ENCODE measurements around the gene EXOC4.
"Not testable (repeated sequence)": the region's sequence is repeated elsewhere in the genome, so short reads cannot be mapped to it uniquely, and the experiment has no call there.

Gene EXOC4

DNA sequence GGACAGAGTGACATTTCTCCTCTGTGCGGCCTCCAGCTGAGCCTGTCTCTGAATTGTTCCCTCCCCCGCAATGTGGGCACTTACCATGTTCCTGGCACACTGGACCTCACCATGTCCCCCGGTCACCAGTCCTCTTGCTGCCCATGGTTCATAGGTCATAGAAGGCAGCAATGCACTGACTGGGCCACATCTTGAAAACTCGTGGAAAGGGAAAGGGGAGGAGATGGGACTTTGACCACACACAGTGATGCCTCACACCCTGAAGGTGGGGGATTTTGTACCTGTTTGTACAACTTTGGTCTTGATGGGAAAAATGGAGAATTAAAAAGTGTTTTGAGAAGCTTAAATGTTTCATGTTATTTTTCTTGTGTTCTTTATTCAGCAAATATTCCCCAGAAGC lies 812.5 kb downstream of the EXOC4 start:
- no peak for DNase-seq

DNA sequence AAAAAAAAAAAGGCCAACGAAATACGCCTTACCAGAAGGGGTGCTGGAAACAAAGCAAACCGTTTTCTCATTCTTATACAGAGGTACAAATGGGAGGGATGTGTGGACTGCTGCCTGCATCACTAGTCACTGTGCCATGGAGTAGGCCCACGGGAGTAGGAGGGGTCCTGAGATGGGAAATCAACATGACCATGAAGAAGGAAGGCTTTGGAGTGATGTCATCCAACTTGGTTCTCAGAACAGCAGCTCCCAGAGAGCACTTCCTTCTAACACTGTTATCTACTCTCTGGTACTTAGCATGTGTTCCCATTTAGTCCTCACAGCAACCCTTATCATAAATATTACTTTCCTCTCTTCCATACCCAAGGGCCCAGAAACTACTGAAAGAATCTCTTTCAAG lies 814.3 kb downstream of the EXOC4 start:
- no peak for DNase-seq

DNA sequence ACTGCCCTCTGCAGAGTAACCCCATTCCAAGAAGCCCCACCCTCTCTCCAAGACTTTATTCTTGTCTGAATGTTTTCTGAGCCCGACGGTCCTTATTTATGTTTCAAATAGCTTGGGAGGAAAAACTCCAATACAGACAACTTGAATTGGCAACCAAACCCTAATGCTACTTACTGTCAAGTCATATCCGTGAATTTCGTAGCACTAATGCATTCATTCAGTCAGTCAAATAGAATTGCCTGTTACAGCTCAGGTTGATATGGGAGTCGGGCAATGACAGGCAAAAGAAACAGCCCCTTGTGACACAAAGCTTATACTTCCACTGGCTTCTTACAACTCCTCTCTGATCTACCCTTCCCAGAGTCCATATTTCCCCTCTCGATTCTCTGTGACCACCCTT lies 815.8 kb downstream of the EXOC4 start:
- DNase-seq = no peak

DNA sequence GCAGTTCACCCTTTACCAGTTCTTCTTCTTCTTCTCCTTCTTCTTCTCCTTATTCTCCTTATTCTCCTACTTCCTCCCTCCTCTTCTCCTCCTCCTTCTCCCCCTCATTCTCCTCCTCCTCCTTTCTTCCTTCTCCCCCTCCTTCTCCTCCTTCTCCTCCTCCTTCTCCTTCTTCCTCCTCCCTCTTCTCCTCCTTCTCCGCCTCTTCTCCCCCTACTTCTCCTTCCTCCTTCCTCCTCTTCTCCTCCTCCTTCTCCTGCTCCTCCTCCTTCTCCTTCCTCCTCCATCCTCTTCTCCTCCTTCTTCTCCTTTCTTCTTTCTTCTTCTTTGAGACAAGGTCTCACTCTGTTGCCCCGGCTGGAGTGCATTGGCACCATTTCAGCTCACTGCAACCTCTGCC lies 816.3 kb downstream of the EXOC4 start:
- DNase-seq = no peak

DNA sequence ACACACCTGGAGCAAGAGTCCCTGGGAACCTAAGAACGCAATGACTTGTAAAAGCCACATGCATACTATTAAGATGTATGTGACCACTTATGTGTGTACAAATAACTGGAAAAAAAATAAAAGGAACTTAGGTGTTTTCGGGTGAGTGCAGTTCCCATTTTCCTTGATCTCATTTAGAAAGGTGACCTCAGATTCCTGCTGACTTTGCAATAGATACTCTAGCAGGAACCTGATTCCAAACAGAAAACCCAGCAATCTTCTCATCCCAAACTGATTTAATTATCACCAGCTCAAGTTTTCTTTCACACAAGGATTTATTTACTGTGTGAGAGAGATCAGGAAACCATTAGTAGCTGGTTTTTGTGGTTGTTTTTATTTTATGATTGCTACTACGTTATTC lies 817.8 kb downstream of the EXOC4 start:
- no peak for DNase-seq

DNA sequence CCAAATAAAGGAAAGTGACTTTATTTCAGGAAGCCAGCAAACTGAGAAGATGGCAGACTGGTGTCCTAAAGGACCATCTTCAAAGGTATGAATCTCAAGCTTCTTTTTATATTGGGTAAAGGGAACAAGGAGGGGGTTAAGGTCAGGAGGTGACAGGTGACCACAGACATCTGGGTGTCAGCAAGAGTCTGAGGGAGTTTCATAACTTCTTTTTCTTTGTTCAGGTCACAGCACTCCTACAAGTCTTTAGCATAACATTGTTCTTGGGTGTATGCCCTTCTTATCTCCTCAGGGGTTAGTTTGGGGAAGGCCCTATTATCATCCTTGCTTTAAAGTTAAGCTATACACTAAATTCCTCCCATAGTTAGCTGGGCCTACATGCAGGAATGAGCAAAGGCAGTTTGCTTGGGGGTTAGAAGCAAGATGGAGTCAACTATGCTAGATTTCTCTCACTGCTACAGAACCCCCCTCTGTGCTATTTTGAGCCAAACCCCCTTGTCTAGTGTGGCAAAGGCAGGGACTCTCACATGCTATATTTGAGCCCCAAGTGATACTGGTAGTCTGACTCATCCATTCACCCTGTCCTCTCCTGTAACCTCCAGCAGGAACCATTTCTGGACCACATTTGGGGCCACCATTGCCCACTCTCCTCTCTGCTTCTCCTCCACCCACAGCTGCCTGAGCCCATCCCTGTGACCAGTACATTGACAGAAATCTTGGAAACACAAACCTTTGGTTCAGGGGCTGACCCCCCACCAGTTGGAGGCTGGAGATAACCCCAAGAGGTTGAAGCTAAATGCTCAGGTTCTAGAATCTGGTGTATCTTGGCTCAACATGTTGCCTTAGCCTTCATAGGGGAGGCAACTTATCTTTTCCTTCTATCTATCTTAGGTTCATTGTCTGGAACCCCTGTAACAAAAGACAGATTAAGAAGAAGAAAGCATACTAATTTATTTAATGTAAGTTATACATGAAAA lies 818.8 kb downstream of the EXOC4 start:
- no peak for DNase-seq

DNA sequence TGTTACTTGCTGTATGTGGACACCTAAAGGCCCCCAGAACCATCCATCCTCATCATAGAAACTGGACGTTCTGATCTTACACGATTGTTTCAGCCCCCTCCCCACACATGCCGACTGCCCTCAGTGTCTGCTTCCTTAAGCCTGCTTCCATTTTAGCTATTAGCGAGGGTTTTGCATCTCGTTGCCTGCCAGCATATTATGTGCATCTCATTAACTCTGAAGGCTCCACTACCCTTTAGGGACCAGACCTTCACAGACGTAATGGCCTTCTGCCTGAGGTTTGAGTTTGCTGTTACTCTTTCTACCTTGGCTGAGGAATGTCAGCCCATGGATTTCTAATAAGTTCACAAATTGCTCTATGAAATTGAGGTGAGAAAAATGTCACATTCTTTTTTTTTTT lies 820.4 kb downstream of the EXOC4 start:
- no peak for DNase-seq

DNA sequence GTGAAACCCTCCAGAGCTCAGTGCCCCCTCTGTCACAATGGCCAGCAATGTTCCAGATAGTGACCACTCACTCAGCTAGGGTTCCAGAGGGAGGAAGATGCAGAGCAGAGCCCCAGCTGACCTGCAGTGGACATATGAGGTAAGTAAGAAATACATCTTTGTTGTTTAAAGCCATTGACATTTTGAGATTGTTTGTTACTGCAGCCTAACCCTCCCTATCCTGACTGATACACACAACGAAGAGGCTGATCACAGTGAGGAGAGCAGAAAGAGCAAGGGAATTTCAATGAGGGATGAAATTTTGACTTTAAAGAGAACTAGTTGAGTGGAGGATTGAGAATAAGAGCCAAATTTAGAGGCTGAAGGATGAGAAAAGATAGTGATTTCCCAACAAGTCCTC lies 822.9 kb downstream of the EXOC4 start:
- no peak for DNase-seq

DNA sequence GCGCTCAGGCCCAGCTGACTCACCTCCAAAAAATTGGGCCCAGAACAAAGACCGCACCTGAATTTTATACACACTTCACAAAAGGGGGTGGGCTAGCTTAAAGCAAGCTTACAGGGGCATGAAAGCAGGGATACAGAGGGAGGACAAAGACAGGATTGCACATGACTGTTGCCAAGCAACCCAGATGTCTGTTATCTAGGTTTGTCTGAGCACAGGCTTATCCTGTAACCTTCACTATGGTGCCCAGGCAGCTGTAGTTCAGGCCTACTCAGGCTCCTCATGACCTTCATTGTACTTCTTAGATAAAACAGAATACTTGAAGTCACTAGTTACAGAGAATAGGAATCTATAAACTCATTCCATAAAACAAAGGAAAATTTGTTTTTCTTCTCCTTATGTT lies 824.7 kb downstream of the EXOC4 start:
- DNase-seq = not testable (repeated sequence)

DNA sequence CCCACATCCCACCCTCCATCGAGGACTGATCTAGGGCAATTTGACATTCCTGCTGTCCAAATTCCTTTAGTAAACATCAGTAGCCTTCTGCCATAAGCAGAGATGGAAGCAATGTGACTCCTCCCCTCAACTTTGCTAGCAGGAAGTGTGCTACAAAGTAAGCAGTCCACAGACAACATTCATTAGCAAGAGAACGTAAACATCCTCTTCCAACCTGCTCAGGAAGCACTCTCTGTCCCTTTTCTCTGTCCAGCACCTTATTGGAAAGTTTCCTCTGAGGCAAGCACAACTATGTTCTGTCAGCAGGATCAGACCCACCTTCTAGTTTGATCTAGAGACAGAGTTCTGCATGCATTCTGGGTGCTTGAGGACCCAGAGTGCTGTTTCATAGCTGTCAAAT lies 826.1 kb downstream of the EXOC4 start:
- DNase-seq = no peak

DNA sequence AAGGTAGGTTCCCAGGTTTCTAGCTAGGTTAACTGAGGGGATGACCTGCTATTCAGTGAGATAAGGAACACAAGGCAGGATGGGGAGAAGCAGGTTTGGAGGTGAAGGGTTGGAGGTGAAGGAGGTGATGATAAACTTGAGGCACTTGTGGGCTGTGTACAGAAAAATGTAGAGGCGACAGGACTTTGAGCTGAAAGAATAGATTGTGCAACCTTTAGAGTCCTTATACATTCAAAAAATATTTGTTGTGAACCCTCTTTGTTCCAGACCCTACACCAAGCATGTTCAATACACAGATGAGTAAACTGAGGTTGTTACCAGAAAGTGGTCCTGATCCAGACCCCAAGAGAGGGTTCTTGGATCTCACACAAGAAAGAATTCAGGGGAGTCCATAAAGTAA lies 828.8 kb downstream of the EXOC4 start:
- DNase-seq = no peak

DNA sequence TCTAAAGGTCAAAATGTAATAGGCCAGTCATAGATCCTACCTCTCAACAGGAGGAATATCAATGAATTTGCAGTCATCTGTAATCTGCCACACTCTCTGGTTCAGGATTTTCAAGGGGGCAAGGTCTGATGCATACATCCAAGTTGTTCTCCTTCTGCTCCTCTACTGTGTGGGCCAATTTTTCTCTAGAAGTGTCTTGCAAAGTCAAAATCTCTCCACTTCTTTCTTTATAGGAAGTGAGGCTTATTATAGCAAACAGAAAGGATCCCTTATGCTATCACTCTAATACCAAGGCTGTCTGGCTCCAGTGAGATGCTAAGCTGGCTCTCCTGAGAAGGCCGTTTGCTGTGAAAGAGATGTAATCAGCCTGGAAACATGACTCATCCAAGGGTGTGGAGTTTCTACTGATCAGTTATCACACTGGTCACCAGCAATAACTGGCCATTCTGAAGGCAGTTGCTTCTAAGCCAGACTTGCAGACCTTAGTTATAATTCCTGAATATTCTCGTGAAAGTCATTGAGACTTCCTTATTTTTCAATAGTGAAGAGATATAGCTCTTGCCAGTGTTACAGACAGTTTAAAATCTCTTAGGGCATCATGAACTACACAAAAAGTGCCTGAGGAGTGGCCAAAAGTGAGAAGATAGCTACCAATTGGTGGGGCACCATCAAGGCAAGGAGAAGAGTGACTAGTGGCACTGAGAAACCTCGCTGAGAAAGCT lies 831.0 kb downstream of the EXOC4 start:
- DNase-seq = no peak

DNA sequence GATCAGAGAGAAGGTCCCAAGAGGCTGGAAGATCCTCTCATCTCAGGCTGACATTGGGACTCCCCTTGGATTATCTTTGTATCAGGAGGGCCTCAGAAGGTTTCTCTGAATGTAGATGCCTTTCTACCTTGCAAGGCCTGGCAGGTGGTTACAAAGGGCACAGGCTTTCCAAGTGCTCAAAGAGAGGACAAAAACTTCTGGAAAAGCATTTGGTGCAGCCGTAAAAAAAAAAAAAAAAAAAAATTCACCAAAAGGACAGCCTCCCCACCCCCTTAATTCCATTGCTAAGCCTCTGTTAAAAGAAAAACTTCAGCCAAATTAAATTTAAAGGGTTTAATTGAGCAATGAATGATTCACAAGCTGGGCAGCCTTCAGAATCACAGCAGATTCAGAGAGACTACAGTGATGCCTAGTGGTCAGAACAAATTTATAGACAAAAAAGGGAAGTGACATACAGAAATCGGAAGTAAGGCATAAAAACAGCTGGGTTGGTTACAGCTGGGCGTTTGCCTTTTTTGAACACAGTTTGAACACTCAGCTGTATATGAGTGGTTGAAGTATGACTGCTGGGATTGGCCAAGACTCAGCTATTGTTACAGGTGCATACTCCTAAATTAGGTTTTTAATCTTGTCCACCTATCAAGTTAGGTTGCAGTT lies 831.7 kb downstream of the EXOC4 start:
- no peak for DNase-seq

DNA sequence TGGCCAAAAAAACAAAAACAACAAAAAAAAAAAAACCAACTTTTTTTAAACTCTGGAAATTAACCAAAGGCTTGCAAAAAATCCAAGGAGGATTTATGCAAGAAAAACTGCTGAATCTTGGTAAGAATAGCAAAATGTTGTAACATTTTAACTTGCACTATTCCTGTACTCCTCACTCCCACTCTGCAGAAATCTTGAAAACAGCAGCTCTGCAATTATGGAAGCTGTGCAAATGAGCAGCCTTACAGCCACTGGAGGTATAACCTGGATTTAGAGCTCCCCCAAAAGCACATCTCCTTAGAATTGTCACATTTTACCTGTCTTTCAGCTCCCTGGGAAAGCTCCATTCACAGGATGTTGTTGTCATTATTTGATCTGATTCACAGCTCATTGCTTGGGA lies 832.4 kb downstream of the EXOC4 start:
- no peak for DNase-seq

DNA sequence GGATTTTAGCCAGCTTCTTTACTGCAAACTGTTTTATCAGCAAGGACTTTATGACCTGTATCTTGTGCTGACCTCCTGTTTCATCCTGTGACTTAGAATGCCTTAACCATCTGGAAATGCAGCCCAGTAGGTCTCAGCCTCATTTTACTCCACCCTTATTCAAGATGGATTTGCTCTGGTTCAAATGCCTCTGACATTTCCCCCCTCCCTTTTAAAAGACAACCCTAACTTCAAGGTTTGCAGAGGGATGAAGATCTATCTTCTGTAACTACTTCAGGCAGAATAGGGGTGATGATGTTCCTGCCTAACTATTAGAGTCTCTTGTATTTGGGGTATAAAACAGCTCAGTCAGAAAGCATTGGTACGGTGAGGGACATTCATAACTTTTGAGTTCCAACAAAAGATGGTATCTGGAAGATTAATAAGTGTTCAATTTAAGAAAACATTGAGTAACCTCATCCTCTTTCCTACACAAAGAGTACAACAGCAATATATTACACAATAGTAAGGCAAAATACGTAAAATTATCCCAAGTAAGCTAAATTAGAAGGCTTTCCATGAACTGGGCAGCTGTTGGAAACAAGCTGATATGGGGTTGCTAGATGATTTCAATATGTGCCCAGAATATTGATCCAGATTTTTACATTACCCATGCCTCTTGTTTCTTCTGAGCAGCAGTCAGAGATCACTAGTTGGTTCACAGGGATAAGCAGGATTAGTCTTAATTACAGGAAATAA lies 834.3 kb downstream of the EXOC4 start:
- no peak for DNase-seq

DNA sequence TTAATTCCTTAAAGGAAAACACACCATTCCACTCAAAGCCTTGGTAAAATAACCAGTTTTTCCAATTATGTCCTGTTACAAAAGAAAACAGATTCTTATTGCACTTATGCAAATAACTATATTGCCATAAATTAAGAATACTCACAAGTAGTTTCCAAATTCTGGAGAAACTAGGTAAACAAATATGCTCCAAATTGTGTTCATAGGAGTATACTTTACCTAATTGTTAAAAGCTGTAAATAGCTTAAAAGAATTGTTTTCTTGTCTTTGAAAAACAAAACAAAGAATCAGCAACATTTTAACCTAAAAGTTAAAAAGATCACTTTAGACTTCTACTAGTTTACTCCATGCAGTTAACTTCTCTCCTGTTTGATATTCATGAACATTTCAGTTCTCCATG lies 835.3 kb downstream of the EXOC4 start:
- DNase-seq = no peak

DNA sequence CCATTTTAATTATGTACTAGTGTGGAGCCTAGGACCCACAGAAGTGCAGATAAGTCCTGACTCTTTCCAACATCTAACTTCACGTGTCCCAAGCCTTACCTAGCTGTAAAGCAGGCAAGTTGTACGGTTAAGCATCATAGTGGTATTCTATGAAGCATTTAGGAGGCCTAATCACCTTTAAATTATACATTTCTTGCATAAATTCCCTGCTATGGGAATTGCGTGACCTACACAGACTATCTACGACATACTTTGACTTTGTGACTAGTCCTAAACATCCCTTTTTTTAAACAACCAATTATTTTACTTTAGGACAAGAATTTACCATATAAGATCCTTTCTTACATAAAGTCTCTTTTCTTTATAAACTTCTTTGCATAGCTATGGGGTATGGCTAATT lies 836.6 kb downstream of the EXOC4 start:
- no peak for DNase-seq

DNA sequence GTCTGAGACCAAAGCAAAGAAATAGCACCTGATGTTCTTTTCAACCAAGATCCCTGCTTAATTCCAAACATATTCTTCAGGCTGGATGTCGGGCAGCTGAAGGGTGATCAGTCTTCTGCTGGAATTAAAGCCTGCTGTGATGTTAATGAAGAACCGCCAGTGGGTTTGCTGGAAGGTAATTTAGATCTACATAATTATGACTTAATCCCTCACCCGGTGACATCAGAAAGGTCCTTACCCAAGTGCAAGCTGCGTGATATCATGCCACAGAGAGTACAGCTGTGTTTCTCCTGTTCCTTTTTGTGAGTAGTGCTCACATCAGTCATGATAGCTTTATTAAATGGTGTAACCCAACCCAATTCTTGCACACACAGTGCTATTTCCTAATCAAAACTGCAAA lies 845.2 kb downstream of the EXOC4 start:
- DNase-seq = no peak

DNA sequence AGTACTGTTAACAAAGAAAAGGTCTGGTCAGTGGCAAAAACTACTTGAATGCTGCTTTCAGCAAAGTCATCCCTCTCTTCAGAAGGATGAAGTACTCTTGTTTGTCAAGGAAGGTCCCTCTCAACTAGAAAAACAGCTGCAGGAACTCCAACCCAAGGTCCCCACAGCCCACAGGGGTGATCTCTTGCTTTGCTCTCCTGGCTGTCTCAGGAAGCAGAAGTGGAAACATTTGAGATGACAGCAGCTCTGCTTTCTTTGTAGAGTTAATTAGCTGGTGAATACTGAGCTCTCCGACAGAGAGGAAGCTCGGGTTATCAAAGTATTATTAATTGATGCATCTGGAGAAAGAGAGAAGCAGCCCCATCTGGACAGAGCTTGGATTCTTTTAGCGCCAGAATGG lies 848.8 kb downstream of the EXOC4 start:
- no peak for DNase-seq

DNA sequence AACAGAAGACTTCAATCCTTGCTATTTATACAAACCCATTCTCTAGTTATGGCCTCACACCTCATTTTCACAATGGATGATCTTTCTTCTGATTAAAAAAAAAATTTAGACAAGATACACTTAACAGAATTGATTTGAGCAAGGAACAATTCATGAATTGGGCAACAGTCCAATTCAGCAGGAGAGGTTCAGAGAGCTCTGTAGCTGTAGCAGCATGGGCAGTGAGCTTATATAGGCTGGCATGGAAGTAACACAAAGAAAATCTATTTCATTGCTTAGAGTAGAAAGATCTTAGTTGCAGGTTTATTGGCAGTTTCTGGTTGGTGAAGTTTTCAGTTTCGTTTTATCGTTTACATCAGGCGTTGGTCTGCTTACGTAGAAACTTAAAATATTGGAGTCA lies 851.3 kb downstream of the EXOC4 start:
- DNase-seq = no peak

DNA sequence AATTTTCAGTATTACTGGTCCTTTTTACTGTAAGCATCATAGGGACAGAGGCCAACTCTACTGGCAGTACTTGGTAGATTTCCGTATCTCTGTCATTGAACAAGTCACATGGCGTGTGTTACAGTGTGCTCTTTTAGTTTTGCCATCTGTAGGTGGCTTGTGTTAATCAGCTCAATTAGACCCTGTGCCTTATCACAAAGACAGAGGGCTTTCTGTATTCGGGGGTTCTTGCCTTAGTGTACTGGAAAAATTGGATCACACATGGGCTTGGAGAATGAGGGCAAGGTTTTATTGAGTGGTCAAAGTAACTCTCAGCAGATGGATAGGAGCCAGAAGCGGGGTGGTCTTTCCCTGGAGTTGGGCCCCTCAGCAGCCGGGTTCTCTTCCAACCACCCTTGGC lies 853.0 kb downstream of the EXOC4 start:
- no peak for DNase-seq

DNA sequence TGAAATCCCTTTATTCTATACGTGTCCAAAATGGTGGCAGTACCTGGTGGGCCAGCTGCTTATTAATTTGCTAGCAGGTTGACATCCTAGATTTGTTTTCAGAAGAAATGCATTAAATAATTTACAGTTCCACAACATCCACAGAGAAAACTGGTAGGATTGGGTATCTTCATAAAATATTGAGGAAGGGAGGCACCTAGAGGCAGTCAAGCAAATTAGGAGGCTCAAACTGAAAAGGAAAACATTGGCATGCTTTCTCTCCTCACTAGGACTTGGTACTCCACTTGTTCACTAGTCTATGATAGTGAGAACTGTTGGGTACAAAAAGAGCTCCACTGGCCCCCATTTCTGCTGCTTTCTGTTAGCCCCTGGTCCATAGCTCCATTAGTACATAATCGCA lies 855.9 kb downstream of the EXOC4 start:
- DNase-seq = no peak

DNA sequence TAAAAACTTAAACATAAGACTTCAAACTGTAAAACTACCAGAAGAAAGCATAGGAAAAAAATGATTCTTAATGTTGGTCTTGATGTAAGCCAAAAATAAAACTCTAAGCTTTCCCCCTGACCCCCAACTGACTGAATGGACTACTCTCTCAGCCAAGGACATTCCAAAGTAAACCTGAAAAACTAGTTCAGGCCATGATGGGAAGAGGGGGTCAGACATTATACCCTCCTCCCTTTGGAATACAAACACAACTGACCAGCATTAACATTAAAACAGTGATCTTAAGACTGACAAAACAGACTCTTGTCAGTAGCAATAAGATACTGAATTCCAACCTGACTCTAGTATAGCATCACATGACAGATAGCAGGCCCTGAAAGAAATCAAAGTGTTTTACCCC lies 860.8 kb downstream of the EXOC4 start:
- DNase-seq = no peak
